B cell (primary cell): ENCODE results near the gene AOAH. TPM values are rescaled to one million over a fixed set of nuclear protein-coding genes. Genes with fewer than 3 reads are reported as not detected.

Experiments used
- ATAC-seq: fragments of 200-7000 bp; cut with Tn5 transposase; one replicate; pipeline ENCODE4 v1.10.0; 2021; ENCODE audit warnings: low read depth, mild to moderate bottlenecking, moderate number of reproducible peaks, moderate library complexity
- CTCF ChIA-PET: fragments of 350-600 bp; sonication (Branson Sonifier 250); formaldehyde crosslinking; loops from one replicate; lab custom pipeline; 2021; ENCODE audit warnings: antibody characterized with exemption, inconsistent platforms; lab: Charles Lee
- POLR2A ChIA-PET: fragments of 350-600 bp; sonication (Branson Sonifier 250); formaldehyde crosslinking; loops from one replicate; lab custom pipeline; 2021; ENCODE audit warnings: antibody characterized with exemption; lab: Charles Lee
- DNase-seq: peaks from one replicate; pipeline ENCODE4 v3.0.0; 2013
- H2AFZ ChIP-seq: 2 replicates; pipeline ENCODE4 v1.6.1; 2012; ENCODE audit warnings: mild to moderate bottlenecking, low read depth, low read length; ENCODE audit not compliant: insufficient read depth, poor library complexity, severe bottlenecking
- H3K27ac ChIP-seq, 2 donors: 1 replicate in 1 of 2; 2 replicates in 1 of 2; pipeline ENCODE4 v1.5.1; 2012 to 2013; ENCODE audit warnings: low read length in 2 of 2, mild to moderate bottlenecking in 2 of 2, moderate library complexity in 1 of 2
- H3K27me3 ChIP-seq, 4 experiments: fragments of 200-600 bp in 1 of 4; sonication (generic) in 1 of 4; replicated peaks in 1 of 4; 1 replicate in 2 of 4; 2 replicates in 2 of 4; pipeline versions ENCODE4 v1.6.1 to v1.7.0; 2013 to 2016; ENCODE audit warnings: low read length in 3 of 4, mild to moderate bottlenecking in 2 of 4, mixed read lengths in 1 of 4, moderate library complexity in 1 of 4; ENCODE audit not compliant: insufficient read depth in 4 of 4, control insufficient read depth in 3 of 4; ENCODE audit errors: control extremely low read depth in 1 of 4
- H3K36me3 ChIP-seq, 2 experiments: replicated peaks in 1 of 2; 1 replicate in 1 of 2; 2 replicates in 1 of 2; pipeline versions ENCODE4 v1.6.1 to v1.7.1; 2013; ENCODE audit warnings: low read length in 1 of 2; ENCODE audit not compliant: insufficient read depth in 2 of 2, control insufficient read depth in 1 of 2; ENCODE audit errors: control extremely low read depth in 1 of 2, extremely low read depth in 1 of 2
- H3K4me1 ChIP-seq, 2 donors: fragments of 200-600 bp in 1 of 2; sonication (generic) in 1 of 2; 1 replicate in 1 of 2; 2 replicates in 1 of 2; pipeline versions ENCODE4 v1.5.1 to v1.6.1; 2013 to 2017; ENCODE audit warnings: low read length in 2 of 2; ENCODE audit not compliant: control insufficient read depth in 2 of 2, insufficient read depth in 2 of 2
- H3K4me2 ChIP-seq: replicated peaks from 2 replicates; pipeline ENCODE3; 2012; ENCODE audit warnings: mild to moderate bottlenecking, low read depth, low read length; ENCODE audit not compliant: poor library complexity, severe bottlenecking
- H3K4me3 ChIP-seq, 5 experiments: fragments of 200-600 bp in 1 of 5; sonication (generic) in 1 of 5; 1 replicate in 3 of 5; 2 replicates in 2 of 5; pipeline versions ENCODE4 v1.5.1 to v1.7.0; 2011 to 2016; ENCODE audit warnings: low read length in 4 of 5, mild to moderate bottlenecking in 4 of 5, low read depth in 2 of 5, control low read depth in 1 of 5, moderate library complexity in 1 of 5; ENCODE audit not compliant: insufficient read depth in 1 of 5; ENCODE audit errors: control extremely low read depth in 1 of 5, extremely low read depth in 1 of 5
- H3K79me2 ChIP-seq: fragments of 200-600 bp; sonication (generic); one replicate; pipeline ENCODE4 v1.6.0; 2016; ENCODE audit warnings: low read length; ENCODE audit not compliant: control insufficient read depth, insufficient read depth
- H3K9ac ChIP-seq: fragments of 200-600 bp; sonication (generic); 2 replicates; pipeline ENCODE4 v1.6.1; 2017; ENCODE audit warnings: mild to moderate bottlenecking, low read length, moderate library complexity
- H3K9me3 ChIP-seq, 3 donors: one replicate each; pipeline versions ENCODE4 v1.6.1 to v1.7.1; 2013; ENCODE audit warnings: low read length in 2 of 3; ENCODE audit not compliant: control insufficient read depth in 2 of 3, insufficient read depth in 1 of 3; ENCODE audit errors: control extremely low read depth in 1 of 3
- H4K20me1 ChIP-seq: 2 replicates; pipeline ENCODE4 v1.6.0; 2012; ENCODE audit warnings: mild to moderate bottlenecking, low read length; ENCODE audit not compliant: insufficient read depth, control insufficient read depth, poor library complexity, severe bottlenecking
- H3K27ac Mint-ChIP-seq: one replicate; pipeline ENCODE4 v1.8.0; 2021; ENCODE audit warnings: mixed read lengths
- H3K27me3 Mint-ChIP-seq: one replicate; pipeline ENCODE4 v1.8.0; 2021; ENCODE audit warnings: mixed read lengths
- H3K4me1 Mint-ChIP-seq: one replicate; pipeline ENCODE4 v1.8.0; 2021; ENCODE audit warnings: mixed read lengths
- H3K4me3 Mint-ChIP-seq: one replicate; pipeline ENCODE4 v1.8.0; 2021; ENCODE audit warnings: mixed read lengths
- H3K9me3 Mint-ChIP-seq: one replicate; pipeline ENCODE4 v1.8.0; 2022; ENCODE audit warnings: mixed read lengths; ENCODE audit not compliant: insufficient read depth
- EZH2 ChIP-seq: IDR thresholded peaks from 2 replicates; pipeline ENCODE4 v1.6.1; 2012; ENCODE audit warnings: borderline replicate concordance, low read depth, mild to moderate bottlenecking, moderate library complexity, low read length; ENCODE audit not compliant: insufficient read depth, poor library complexity, severe bottlenecking
- WGBS: methylation state at CpG from one replicate; pipeline ENCODE4 v1.1.5; 2013; ENCODE audit warnings: missing lambda C conversion rate; ENCODE audit not compliant: insufficient coverage; 5-methylcytosine and 5-hydroxymethylcytosine counted together
- intact Hi-C: fragments of 100-400 bp; cut with micrococcal nuclease; formaldehyde crosslinking; loops from one replicate; pipeline ENCODE4 v1.10.0; 2022
- polyA plus RNA-seq: library from polyadenylated mRNA; depleted of rRNA; stranded (reverse); fragments of >200 nt; gene quantifications from 2 replicates; pipeline ENCODE4 v1.2.3, GENCODE V29; 2012
- total RNA-seq, 2 donors: library from RNA; stranded (reverse); fragments of 120-200 nt in 1 of 2; gene quantifications; 1 replicate in 1 of 2; 2 replicates in 1 of 2; pipeline versions ENCODE4 v1.2.3 to v1.2.4, GENCODE V29; 2013 to 2022
- TF ChIP-seq, protein P1 (sequence below): fragments of 200-600 bp; IDR thresholded peaks from one replicate; pipeline ENCODE4 v1.8.0; 2022; ENCODE audit warnings: antibody characterized with exemption, mild to moderate bottlenecking

The AOAH gene
- total and polyA plus RNA-seq, 2 donors (not counting 1 experiment from before 2014, with no cell fraction given) = 2.6 to 5.0 TPM

DNA sequence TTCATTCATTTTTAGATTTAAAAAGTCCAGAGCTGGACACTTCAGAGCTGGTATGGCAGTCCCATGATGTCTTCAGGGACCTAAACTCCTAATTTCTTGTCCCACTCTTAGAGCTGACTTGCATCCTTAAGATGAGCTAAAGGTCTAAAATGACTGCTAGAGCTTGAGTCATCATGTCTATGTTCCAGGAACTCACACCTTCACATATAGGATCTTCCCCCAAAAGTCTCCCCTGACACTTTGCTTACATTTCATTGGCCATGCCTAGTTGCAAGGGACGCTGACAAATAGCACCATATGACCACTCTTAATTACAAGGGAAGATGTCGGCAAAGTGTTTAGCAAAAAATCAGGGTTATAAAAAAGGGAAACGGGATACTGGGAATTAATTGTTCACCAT, 10.4 kb upstream of the AOAH start:
- DNase-seq (no peak), ATAC-seq (no peak)
- Histone ChIP-seq H3K9me3 (no peaks in the 10 kb centered on the region), H3K4me2 (no peak overlapping the region), H3K9ac (no peak overlapping the region), H3K27me3 (no peaks in the 10 kb centered on the region), H3K4me1 (peaks cover 12 to 15% of the 10 kb centered on the region in 2 donors), H3K27ac (no peak overlapping the region), H2AFZ (no peak overlapping the region), H4K20me1 (no peaks in the 10 kb centered on the region), H3K79me2 (no peaks in the 10 kb centered on the region), H3K36me3 (no peaks in the 10 kb centered on the region), H3K4me3 (no peak overlapping the region)
- no peak overlapping the region for H3K27ac Mint-ChIP-seq
- CTCF ChIA-PET = no interaction called here
- no peaks in the 10 kb centered on the region for H3K9me3 Mint-ChIP-seq
- H3K27me3 Mint-ChIP-seq = no peaks in the 10 kb centered on the region
- intact Hi-C loops = loop anchor here (5.0 kb wide), 1 partner anchor 43 kb away; no protein-coding TSS in a partner anchor
- TF ChIP-seq, protein P1, sequence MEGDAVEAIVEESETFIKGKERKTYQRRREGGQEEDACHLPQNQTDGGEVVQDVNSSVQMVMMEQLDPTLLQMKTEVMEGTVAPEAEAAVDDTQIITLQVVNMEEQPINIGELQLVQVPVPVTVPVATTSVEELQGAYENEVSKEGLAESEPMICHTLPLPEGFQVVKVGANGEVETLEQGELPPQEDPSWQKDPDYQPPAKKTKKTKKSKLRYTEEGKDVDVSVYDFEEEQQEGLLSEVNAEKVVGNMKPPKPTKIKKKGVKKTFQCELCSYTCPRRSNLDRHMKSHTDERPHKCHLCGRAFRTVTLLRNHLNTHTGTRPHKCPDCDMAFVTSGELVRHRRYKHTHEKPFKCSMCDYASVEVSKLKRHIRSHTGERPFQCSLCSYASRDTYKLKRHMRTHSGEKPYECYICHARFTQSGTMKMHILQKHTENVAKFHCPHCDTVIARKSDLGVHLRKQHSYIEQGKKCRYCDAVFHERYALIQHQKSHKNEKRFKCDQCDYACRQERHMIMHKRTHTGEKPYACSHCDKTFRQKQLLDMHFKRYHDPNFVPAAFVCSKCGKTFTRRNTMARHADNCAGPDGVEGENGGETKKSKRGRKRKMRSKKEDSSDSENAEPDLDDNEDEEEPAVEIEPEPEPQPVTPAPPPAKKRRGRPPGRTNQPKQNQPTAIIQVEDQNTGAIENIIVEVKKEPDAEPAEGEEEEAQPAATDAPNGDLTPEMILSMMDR = no peak
- TF ChIP-seq EZH2 = no peak
- POLR2A ChIA-PET = no interaction called here
- WGBS = no CpG with 5 or more reads among the region's 3 CpGs
- H3K4me3 Mint-ChIP-seq = no peak overlapping the region
- peaks cover 18% of the 10 kb centered on the region for H3K4me1 Mint-ChIP-seq

DNA sequence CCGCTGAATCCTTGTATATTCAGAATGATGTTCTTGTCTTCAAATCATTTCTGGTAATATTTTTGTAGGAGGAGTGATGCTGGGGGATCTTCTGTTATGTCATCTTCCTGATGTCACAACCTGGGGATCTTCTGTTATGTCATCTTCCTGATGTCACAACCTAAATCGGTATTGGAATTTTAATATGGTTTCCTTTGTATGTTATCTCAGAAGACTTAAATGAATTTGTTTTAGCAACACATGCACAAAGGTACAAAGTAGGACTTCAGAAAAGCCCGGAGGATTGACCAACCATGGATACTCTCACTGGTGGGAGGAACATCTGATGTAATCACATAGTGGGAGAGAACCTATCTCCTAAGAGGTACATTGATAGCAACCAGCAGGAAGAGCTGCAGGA, 9.1 kb upstream of the AOAH start:
- H3K4me1 Mint-ChIP-seq = peaks cover 18% of the 10 kb centered on the region
- CTCF ChIA-PET = no interaction called here
- no peaks in the 10 kb centered on the region for H3K27me3 Mint-ChIP-seq
- Histone ChIP-seq H3K9ac (no peak overlapping the region), H3K4me1 (peaks cover 12 to 15% of the 10 kb centered on the region in 2 donors), H4K20me1 (no peaks in the 10 kb centered on the region), H3K27ac (no peak overlapping the region), H2AFZ (no peak overlapping the region), H3K79me2 (no peaks in the 10 kb centered on the region), H3K27me3 (no peaks in the 10 kb centered on the region), H3K36me3 (no peaks in the 10 kb centered on the region), H3K4me2 (no peak overlapping the region), H3K4me3 (no peak overlapping the region), H3K9me3 (peaks cover 0 to 3% (median 0%) of the 10 kb centered on the region in 3 donors)
- H3K27ac Mint-ChIP-seq = no peak overlapping the region
- POLR2A ChIA-PET = no interaction called here
- WGBS = 100% methylated on average over 1 of the region's 3 CpGs
- TF ChIP-seq EZH2 = no peak
- TF ChIP-seq, protein P1 = no peak
- intact Hi-C loops = no loop called here
- ATAC-seq = no peak
- no peak for DNase-seq
- H3K9me3 Mint-ChIP-seq = no peaks in the 10 kb centered on the region
- no peak overlapping the region for H3K4me3 Mint-ChIP-seq
